ENCODE results near the gene MCC. TPM values are rescaled to one million over a fixed set of nuclear protein-coding genes. Genes with fewer than 3 reads are reported as not detected.

MCC gene
- total RNA-seq, 3 donors from 2014 or later, result 24.3 to 46.5 (median 29.4) TPM

GRCh38 chr5:113085880-113086409 is 402.3 kb downstream of the MCC start:
- intact Hi-C loops (cut with DNase I; ENCODE audit: low total_unique reads), result no loop called here
- DNase-seq (ENCODE audit: low spot score in 2 of 2), result no peak
- Histone ChIP-seq H3K27me3 (no peaks in the 10 kb centered on the region), H3K4me3 (no peak overlapping the region), H3K9me3 (no peaks in the 10 kb centered on the region), H3K4me1 (peaks cover 0 to 12% of the 10 kb centered on the region in 2 donors), H3K36me3 (no peaks in the 10 kb centered on the region), H3K27ac (no peak overlapping the region)
- TF ChIP-seq POLR2AphosphoS5 (IDR thresholded peaks at IDR 0.05) (no peak), POLR2A (IDR thresholded peaks at IDR 0.05) (no peak), CTCF (IDR thresholded peaks at IDR 0.05) (no peak)

- intact Hi-C loops (cut with DNase I; ENCODE audit: low total_unique reads), result no loop called here
- TF ChIP-seq POLR2A (IDR thresholded peaks at IDR 0.05) (no peak), POLR2AphosphoS5 (IDR thresholded peaks at IDR 0.05) (no peak), CTCF (IDR thresholded peaks at IDR 0.05) (no peak)
- peaks cover 0 to 5% of the 10 kb centered on the region in 2 donors for H3K4me1 ChIP-seq
- H3K4me3 ChIP-seq, result no peak overlapping the region
- DNase-seq (ENCODE audit: low spot score in 2 of 2), result no peak
- no peaks in the 10 kb centered on the region for H3K9me3 ChIP-seq
- no peaks in the 10 kb centered on the region for H3K27me3 ChIP-seq
- no peaks in the 10 kb centered on the region for H3K36me3 ChIP-seq
- no peak overlapping the region for H3K27ac ChIP-seq
Observed at GRCh38 chr5:113085084-113085414, 403.2 kb downstream of the MCC start.

GRCh38 chr5:113084402-113085083 is 403.7 kb downstream of the MCC start:
- intact Hi-C loops (cut with DNase I; ENCODE audit: low total_unique reads), result no loop called here
- peaks cover 0 to under 1% of the 10 kb centered on the region in 2 donors for H3K4me1 ChIP-seq
- H3K36me3 ChIP-seq, result no peaks in the 10 kb centered on the region
- no peaks in the 10 kb centered on the region for H3K27me3 ChIP-seq
- H3K9me3 ChIP-seq, result no peaks in the 10 kb centered on the region
- DNase-seq (ENCODE audit: low spot score in 2 of 2), result no peak
- H3K27ac ChIP-seq, result no peak overlapping the region
- TF ChIP-seq POLR2A (IDR thresholded peaks at IDR 0.05), result no peak
- no peak for TF ChIP-seq POLR2AphosphoS5 (IDR thresholded peaks at IDR 0.05)
- no peak for TF ChIP-seq CTCF (IDR thresholded peaks at IDR 0.05)
- H3K4me3 ChIP-seq, result no peak overlapping the region

- no peak for DNase-seq (ENCODE audit: low spot score in 2 of 2)
Observed at GRCh38 chr5:113083481-113083880, 404.8 kb downstream of the MCC start.

More at GRCh38 chr5:113083481-113083880, 404.8 kb downstream of the MCC start:
- no peaks in the 10 kb centered on the region for H3K36me3 ChIP-seq
- no peak overlapping the region for H3K27ac ChIP-seq
- no peaks in the 10 kb centered on the region for H3K9me3 ChIP-seq
- H3K27me3 ChIP-seq, result no peaks in the 10 kb centered on the region
- TF ChIP-seq POLR2A (IDR thresholded peaks at IDR 0.05) (no peak), POLR2AphosphoS5 (IDR thresholded peaks at IDR 0.05) (no peak), CTCF (IDR thresholded peaks at IDR 0.05) (no peak)
- intact Hi-C loops (cut with DNase I; ENCODE audit: low total_unique reads), result no loop called here
- H3K4me1 ChIP-seq, result no peaks in the 10 kb centered on the region
- H3K4me3 ChIP-seq, result no peak overlapping the region

Data from breast epithelium (tissue), 4 donors.